Adipocyte (in vitro differentiated cells): ENCODE results near the gene FTO.

Experiments used
- DNase-seq: peaks from one replicate; pipeline ENCODE4 v3.0.0-alpha.2; 2015; ENCODE audit warnings: low read depth
- H3K27me3 ChIP-seq: replicated peaks from 2 replicates; pipeline ENCODE4 v1.7.0; 2013; ENCODE audit warnings: mild to moderate bottlenecking, low read length, moderate library complexity; ENCODE audit not compliant: control insufficient read depth, insufficient read depth
- H3K36me3 ChIP-seq: 2 replicates; pipeline ENCODE4 v1.7.0; 2013; ENCODE audit warnings: low read length, mild to moderate bottlenecking, moderate library complexity; ENCODE audit not compliant: control insufficient read depth, insufficient read depth, severe bottlenecking
- H3K4me1 ChIP-seq: 2 replicates; pipeline ENCODE4 v1.7.0; 2013; ENCODE audit warnings: mild to moderate bottlenecking, low read length, moderate library complexity; ENCODE audit not compliant: control insufficient read depth, insufficient read depth
- H3K4me3 ChIP-seq: 2 replicates; pipeline ENCODE4 v1.7.0; 2013; ENCODE audit warnings: mild to moderate bottlenecking, low read length, moderate library complexity
- H3K9ac ChIP-seq: 2 replicates; pipeline ENCODE4 v1.7.0; 2013; ENCODE audit warnings: mild to moderate bottlenecking, low read length, moderate library complexity
- H3K9me3 ChIP-seq: 2 replicates; pipeline ENCODE4 v1.7.0; 2013; ENCODE audit warnings: mild to moderate bottlenecking, low read length, moderate library complexity; ENCODE audit not compliant: control insufficient read depth

FTO gene

GRCh38 chr16:54201200-54201599, 497.2 kb downstream of the FTO start:
- Histone ChIP-seq H3K27me3 (peaks cover 15% of the 10 kb centered on the region), H3K9me3 (no peaks in the 10 kb centered on the region), H3K36me3 (no peaks in the 10 kb centered on the region), H3K4me1 (no peaks in the 10 kb centered on the region), H3K9ac (no peak overlapping the region), H3K4me3 (no peak overlapping the region)
- DNase-seq: no peak
